ENCODE results near the gene PHF23.

The PHF23 gene

DNA sequence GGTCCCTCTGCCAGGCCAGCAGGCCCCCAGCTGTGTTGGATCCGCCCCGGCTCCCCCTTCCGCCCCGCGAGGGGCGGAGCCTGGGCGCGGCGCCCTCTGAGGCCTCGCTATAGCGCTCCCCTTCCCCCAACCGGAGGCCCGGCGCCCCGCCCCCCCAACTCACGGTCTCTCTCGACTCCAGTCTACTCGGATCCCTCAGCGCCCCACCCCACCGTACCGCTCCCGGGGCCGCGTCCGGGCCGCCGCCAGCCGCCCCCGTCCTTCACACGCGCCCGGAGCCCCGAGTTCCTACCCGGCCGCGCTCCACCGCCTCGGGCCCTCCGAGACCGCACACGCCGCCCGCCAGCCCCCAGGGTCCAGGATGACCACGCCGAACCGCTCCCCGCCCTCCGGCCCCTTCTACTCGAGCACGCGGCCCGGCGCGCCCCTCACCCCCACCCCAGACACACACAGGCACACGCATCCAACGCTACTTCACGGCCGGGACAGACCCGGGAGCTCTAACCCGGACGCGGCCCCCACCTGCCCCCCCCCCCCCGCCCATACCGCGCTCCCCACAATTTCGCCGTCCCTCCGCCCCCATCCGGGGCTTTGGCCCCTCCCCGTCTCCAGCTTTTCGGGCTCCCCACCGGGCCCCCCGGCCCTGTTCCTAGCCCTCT, 1.4 kb downstream of the PHF23 start:
- DNase-seq (ENCODE audit: low read depth), result no peak
- H3K4me3 ChIP-seq (ENCODE audit: control insufficient read depth, low read depth, low read length), result peak overlapping the region; percentile 73
- TF ChIP-seq, protein P1, sequence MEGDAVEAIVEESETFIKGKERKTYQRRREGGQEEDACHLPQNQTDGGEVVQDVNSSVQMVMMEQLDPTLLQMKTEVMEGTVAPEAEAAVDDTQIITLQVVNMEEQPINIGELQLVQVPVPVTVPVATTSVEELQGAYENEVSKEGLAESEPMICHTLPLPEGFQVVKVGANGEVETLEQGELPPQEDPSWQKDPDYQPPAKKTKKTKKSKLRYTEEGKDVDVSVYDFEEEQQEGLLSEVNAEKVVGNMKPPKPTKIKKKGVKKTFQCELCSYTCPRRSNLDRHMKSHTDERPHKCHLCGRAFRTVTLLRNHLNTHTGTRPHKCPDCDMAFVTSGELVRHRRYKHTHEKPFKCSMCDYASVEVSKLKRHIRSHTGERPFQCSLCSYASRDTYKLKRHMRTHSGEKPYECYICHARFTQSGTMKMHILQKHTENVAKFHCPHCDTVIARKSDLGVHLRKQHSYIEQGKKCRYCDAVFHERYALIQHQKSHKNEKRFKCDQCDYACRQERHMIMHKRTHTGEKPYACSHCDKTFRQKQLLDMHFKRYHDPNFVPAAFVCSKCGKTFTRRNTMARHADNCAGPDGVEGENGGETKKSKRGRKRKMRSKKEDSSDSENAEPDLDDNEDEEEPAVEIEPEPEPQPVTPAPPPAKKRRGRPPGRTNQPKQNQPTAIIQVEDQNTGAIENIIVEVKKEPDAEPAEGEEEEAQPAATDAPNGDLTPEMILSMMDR (IDR thresholded peaks at IDR 0.05; ENCODE audit: control insufficient read depth, insufficient read depth, low read depth, low read length, missing control alignments), result no peak

DNA sequence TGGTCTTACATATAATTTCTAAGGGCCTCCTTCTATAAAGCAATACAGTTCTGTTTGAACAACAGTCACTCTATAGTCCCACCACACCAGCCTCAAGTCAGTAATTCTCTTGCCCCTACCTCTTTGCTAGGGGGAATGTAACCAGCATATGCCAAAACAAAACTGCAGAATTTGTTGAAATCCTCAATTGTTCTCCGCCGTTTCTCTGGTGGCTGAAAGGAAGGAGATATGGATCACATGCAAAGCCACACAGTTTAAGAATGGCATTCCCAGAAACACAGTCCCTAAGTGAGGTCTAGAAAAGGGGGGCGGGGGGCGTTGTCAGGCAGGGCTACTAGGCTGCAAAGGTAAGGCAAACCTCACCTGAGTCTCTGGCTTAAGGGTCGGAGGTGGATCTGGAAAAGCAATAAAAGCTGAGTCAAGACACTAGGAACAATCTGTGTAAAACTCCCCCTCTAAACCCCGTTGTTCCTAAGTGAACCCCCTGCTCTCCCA, 1.9 kb downstream of the PHF23 start:
- H3K4me3 ChIP-seq (ENCODE audit: control insufficient read depth, low read depth, low read length), result peak overlapping the region; percentile 73
- DNase-seq (ENCODE audit: low read depth), result no peak
- TF ChIP-seq, protein P1 (IDR thresholded peaks at IDR 0.05; ENCODE audit: control insufficient read depth, insufficient read depth, low read depth, low read length, missing control alignments), result no peak

DNA sequence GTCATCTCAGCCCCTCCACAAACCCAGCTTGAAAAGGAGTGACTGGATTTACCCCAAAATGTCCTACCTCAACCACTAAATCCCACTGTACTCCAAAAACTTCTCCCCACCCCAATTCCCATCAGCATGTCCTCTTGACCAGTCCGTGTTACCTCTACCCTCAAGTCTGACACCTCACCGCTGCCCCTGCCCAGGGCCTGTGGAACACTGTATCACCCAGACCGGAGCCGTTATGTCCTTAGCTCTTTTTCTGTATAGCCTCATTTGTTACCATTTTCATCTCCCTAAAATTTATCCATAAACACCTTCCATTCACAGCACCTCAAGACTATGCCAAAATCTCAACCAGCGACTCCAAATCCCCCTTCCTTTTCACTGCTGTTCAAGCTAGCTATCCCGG, 2.4 kb downstream of the PHF23 start:
- peak overlapping the region; percentile 73 for H3K4me3 ChIP-seq (ENCODE audit: control insufficient read depth, low read depth, low read length)
- DNase-seq (ENCODE audit: low read depth), result no peak
- TF ChIP-seq, protein P1 (IDR thresholded peaks at IDR 0.05; ENCODE audit: control insufficient read depth, insufficient read depth, low read depth, low read length, missing control alignments), result no peak

DNA sequence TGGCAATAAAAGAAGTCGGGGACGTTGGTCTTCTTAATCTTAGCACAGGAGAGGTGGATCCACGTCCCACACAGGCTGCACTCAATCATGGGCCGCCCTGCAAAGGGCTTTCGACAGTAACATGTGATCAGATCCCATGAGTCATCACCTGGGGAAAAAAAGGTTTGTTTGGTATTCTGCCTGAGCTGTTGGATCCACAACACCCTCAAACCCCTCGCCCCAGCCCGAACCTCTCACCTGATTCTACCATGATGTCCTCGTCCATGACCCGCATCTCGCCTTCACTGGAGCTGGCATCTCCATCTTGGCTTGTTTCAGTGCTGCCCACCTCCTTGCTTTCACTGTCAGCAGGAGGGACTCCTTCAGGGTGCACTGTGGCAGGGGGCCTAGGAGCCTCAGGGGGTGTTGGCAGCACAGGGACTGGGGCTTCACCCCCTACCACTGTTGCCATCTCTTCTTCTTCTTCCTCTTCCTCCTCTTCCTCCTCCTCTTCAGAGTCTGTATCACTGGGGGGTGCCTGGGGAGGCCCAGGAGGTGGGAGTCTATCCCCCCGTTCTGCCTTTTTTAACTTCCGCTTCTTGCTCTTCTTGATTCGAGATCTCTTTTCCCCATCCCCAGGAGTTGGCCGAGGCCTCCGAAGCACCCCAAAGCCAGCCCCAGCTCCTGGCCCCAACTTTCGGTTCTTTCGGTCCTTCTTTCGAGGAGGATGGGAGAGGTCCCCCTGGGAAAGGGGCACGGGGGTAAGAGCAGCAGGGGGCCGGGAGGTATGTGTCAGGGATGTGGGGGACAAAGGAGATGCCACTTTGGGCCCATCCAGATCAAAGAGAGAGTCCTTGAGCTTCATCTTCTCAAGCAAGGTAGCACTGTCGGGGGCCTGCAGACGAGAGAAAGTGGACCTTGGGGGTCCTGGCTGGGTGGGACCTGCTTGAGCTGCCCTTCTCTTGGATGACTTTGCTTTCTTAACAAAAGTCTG, 3.3 kb downstream of the PHF23 start:
- no peak for DNase-seq (ENCODE audit: low read depth)
- no peak overlapping the region for H3K4me3 ChIP-seq (ENCODE audit: control insufficient read depth, low read depth, low read length)
- TF ChIP-seq, protein P1 (IDR thresholded peaks at IDR 0.05; ENCODE audit: control insufficient read depth, insufficient read depth, low read depth, low read length, missing control alignments), result no peak

DNA sequence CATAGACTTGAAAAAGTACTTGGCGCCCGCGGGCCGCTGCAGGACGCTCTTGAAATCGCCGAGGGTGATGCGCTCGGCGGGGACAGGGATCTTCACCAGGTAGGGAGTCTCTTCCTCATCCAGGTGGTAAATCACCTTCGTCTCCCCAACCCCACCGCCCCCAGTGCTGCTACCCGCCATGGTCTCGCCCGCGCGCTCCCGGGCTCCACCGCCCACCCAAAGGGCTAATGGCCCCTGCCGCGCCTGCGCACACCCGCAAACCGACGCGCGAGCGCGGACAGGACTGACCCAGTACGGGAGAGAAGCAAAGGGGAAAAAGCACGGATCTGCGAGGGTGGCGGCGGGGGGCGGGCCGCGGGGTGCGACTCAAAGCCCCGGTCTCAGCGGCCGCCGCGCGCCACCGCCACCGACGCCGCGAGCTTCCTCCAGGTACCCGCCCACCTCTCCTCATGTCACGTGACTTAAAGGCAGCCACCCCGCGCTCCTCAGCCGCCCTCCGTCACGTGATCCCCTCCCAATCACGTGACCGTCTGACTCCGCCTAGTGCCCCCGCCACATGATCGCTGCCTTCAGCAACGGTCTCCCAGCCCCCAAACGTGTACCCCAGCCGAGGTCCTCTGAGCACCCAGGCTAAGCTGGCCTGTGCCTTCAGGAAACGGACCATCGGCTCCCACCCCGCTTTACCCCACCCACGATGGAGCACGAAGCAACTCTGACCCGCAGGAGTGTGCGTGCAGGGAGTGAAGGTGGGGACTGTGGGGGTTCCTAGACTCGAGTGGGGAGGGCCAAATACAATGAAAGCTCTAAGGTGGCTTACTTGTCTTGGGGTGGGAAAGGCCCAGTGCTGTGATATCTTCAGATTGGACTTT, 4.9 kb downstream of the PHF23 start, which contains the start of gene DVL2:
TSS of gene DVL2 (minus strand) at position 435 of the 869 bp plus-strand sequence. CDS start at position 180, 255 bp downstream.
- TF ChIP-seq, protein P1 (IDR thresholded peaks at IDR 0.05; ENCODE audit: control insufficient read depth, insufficient read depth, low read depth, low read length, missing control alignments), result no peak
- peak; percentile 74 for DNase-seq (ENCODE audit: low read depth)
- H3K4me3 ChIP-seq (ENCODE audit: control insufficient read depth, low read depth, low read length), result peak within 1 kb of the TSS; percentile 85

DNA sequence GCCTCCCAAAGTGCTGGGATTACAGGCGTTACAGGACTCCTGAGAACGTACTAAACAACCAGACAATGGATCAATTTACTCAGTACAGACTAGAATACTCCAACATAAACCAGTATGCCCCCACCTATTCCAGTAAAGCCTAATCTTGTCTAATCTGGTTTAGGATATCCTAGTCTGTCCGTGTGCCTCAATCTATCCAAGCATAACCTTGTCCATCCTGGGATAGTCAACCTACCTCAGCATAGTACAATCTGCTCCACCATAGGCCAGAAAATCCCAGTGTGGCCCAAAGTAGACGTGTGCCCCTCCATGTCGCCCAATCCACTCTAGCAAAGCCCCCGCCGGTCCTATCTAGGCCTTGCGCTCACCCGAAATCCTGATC, 5.6 kb downstream of the PHF23 start:
- TF ChIP-seq, protein P1 (IDR thresholded peaks at IDR 0.05; ENCODE audit: control insufficient read depth, insufficient read depth, low read depth, low read length, missing control alignments), result no peak
- peak overlapping the region; percentile 85 for H3K4me3 ChIP-seq (ENCODE audit: control insufficient read depth, low read depth, low read length)
- DNase-seq (ENCODE audit: low read depth), result no peak

Data from AG09309 (cell line).